ENCODE measurements around the gene SIPA1L3.

The SIPA1L3 gene

DNA sequence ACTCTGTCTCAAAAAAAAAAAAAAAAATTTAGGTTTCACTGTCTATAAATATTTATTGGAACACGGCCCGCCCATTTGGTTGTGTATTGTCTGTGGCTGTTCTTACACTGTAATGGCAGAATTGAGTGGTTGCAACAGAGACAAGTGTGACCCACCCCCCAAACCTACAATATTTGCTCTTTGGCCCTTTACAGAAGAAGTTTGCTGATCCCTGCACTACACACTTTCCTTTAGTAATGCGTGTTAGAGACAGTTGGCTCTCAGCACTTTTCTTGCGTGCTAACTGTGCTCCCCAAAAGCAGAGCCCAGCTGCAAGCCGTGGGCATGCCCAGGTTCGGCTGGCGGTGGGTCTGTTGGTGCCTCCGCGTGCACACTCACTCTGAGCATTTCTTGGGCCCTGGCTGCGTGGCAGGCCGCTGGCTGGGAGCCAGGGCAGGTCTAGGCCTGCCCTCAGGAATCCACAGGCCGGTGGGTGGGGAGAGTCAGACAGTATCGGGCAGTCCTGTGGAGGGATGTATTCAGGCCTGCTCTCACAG lies 72.6 kb downstream of the SIPA1L3 start:
- ATAC-seq, result peak; percentile 74
- TF ChIP-seq ZFP30 (CRISPR knock-in tag; IDR thresholded peaks at IDR 0.05), result no peak
- TF ChIP-seq, protein P1, sequence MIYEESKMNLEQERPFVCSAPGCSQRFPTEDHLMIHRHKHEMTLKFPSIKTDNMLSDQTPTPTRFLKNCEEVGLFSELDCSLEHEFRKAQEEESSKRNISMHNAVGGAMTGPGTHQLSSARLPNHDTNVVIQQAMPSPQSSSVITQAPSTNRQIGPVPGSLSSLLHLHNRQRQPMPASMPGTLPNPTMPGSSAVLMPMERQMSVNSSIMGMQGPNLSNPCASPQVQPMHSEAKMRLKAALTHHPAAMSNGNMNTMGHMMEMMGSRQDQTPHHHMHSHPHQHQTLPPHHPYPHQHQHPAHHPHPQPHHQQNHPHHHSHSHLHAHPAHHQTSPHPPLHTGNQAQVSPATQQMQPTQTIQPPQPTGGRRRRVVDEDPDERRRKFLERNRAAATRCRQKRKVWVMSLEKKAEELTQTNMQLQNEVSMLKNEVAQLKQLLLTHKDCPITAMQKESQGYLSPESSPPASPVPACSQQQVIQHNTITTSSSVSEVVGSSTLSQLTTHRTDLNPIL (CRISPR knock-in tag; IDR thresholded peaks at IDR 0.05; ENCODE audit: low read depth), result no peak
- TF ChIP-seq TCF4 (CRISPR knock-in tag; IDR thresholded peaks at IDR 0.05; ENCODE audit: borderline replicate concordance), result no peak
- TF ChIP-seq, protein P2, sequence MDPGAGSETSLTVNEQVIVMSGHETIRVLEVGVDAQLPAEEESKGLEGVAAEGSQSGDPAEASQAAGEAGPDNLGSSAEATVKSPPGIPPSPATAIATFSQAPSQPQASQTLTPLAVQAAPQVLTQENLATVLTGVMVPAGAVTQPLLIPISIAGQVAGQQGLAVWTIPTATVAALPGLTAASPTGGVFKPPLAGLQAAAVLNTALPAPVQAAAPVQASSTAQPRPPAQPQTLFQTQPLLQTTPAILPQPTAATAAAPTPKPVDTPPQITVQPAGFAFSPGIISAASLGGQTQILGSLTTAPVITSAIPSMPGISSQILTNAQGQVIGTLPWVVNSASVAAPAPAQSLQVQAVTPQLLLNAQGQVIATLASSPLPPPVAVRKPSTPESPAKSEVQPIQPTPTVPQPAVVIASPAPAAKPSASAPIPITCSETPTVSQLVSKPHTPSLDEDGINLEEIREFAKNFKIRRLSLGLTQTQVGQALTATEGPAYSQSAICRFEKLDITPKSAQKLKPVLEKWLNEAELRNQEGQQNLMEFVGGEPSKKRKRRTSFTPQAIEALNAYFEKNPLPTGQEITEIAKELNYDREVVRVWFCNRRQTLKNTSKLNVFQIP (CRISPR knock-in tag; IDR thresholded peaks at IDR 0.05; ENCODE audit: borderline replicate concordance, low read depth), result no peak
- no peak for TF ChIP-seq CSDC2 (CRISPR knock-in tag; IDR thresholded peaks at IDR 0.05)
- TF ChIP-seq, protein P3, sequence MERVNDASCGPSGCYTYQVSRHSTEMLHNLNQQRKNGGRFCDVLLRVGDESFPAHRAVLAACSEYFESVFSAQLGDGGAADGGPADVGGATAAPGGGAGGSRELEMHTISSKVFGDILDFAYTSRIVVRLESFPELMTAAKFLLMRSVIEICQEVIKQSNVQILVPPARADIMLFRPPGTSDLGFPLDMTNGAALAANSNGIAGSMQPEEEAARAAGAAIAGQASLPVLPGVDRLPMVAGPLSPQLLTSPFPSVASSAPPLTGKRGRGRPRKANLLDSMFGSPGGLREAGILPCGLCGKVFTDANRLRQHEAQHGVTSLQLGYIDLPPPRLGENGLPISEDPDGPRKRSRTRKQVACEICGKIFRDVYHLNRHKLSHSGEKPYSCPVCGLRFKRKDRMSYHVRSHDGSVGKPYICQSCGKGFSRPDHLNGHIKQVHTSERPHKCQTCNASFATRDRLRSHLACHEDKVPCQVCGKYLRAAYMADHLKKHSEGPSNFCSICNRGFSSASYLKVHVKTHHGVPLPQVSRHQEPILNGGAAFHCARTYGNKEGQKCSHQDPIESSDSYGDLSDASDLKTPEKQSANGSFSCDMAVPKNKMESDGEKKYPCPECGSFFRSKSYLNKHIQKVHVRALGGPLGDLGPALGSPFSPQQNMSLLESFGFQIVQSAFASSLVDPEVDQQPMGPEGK (CRISPR knock-in tag; IDR thresholded peaks at IDR 0.05; ENCODE audit: borderline replicate concordance), result no peak
- no peak for TF ChIP-seq ARNTL (CRISPR knock-in tag; IDR thresholded peaks at IDR 0.05; ENCODE audit: borderline replicate concordance, low read depth)
- no peak for TF ChIP-seq ZNF70 (CRISPR knock-in tag; IDR thresholded peaks at IDR 0.05)
- TF ChIP-seq BACH2 (CRISPR knock-in tag; IDR thresholded peaks at IDR 0.05; ENCODE audit: borderline replicate concordance), result no peak
- TF ChIP-seq SNAI2 (CRISPR knock-in tag; IDR thresholded peaks at IDR 0.05), result no peak
- no peak for TF ChIP-seq TOX (CRISPR knock-in tag; IDR thresholded peaks at IDR 0.05; ENCODE audit: borderline replicate concordance)
- TF ChIP-seq, protein P4, sequence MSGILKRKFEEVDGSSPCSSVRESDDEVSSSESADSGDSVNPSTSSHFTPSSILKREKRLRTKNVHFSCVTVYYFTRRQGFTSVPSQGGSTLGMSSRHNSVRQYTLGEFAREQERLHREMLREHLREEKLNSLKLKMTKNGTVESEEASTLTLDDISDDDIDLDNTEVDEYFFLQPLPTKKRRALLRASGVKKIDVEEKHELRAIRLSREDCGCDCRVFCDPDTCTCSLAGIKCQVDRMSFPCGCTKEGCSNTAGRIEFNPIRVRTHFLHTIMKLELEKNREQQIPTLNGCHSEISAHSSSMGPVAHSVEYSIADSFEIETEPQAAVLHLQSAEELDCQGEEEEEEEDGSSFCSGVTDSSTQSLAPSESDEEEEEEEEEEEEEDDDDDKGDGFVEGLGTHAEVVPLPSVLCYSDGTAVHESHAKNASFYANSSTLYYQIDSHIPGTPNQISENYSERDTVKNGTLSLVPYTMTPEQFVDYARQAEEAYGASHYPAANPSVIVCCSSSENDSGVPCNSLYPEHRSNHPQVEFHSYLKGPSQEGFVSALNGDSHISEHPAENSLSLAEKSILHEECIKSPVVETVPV (CRISPR knock-in tag; IDR thresholded peaks at IDR 0.05), result no peak
- TF ChIP-seq, protein P5, sequence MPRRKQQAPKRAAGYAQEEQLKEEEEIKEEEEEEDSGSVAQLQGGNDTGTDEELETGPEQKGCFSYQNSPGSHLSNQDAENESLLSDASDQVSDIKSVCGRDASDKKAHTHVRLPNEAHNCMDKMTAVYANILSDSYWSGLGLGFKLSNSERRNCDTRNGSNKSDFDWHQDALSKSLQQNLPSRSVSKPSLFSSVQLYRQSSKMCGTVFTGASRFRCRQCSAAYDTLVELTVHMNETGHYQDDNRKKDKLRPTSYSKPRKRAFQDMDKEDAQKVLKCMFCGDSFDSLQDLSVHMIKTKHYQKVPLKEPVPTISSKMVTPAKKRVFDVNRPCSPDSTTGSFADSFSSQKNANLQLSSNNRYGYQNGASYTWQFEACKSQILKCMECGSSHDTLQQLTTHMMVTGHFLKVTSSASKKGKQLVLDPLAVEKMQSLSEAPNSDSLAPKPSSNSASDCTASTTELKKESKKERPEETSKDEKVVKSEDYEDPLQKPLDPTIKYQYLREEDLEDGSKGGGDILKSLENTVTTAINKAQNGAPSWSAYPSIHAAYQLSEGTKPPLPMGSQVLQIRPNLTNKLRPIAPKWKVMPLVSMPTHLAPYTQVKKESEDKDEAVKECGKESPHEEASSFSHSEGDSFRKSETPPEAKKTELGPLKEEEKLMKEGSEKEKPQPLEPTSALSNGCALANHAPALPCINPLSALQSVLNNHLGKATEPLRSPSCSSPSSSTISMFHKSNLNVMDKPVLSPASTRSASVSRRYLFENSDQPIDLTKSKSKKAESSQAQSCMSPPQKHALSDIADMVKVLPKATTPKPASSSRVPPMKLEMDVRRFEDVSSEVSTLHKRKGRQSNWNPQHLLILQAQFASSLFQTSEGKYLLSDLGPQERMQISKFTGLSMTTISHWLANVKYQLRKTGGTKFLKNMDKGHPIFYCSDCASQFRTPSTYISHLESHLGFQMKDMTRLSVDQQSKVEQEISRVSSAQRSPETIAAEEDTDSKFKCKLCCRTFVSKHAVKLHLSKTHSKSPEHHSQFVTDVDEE (CRISPR knock-in tag; IDR thresholded peaks at IDR 0.05), result no peak
- no peak for TF ChIP-seq ZFP3 (CRISPR knock-in tag; IDR thresholded peaks at IDR 0.05)
- no peak for TF ChIP-seq PPARA (CRISPR knock-in tag; IDR thresholded peaks at IDR 0.05; ENCODE audit: borderline replicate concordance)
- no peak for TF ChIP-seq RARB (CRISPR knock-in tag; IDR thresholded peaks at IDR 0.05)
- no peak for TF ChIP-seq ESRRG (CRISPR knock-in tag; IDR thresholded peaks at IDR 0.05)
- no peak for TF ChIP-seq GLIS3 (CRISPR knock-in tag; IDR thresholded peaks at IDR 0.05)

DNA sequence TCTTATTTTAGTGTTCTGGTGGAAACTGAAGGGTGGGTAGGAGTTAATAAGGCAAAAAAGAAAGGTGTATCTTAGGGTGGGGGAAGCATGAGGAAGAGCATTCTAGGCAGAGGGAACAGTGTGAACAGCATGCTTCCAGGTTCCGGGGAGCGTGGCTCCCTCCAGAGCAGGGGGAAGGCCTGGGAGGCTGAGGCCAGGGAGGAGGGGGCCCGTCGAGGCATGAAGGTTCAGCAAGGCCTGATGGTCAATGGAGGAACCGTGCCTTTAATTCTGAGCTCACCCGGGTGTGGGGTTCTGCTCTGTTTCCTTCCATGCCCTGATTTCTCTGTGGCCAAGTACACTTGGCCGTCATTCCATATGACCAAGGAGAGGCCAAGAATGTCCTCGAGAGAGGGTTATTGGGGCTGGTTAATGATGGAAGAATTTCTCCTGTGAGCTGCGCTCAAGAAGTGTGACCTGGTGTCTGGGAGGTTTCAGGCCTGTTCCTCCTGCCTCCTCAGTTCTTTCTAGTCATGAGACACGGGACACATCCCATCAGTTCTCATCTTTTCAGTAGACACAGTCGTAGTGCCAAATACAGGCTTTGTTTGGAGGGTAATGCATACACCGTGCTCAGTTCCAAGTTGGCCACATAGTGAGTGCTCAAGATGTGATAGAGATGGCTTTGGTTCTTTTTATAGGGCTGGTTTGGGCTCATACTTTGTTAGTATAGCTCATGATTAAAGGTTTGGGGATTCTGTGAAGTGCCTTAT lies 73.6 kb downstream of the SIPA1L3 start:
- ATAC-seq, result no peak
- no peak for TF ChIP-seq TCF4 (CRISPR knock-in tag; IDR thresholded peaks at IDR 0.05; ENCODE audit: borderline replicate concordance)
- TF ChIP-seq TOX (CRISPR knock-in tag; IDR thresholded peaks at IDR 0.05; ENCODE audit: borderline replicate concordance), result no peak
- TF ChIP-seq, protein P1 (CRISPR knock-in tag; IDR thresholded peaks at IDR 0.05; ENCODE audit: low read depth), result no peak
- TF ChIP-seq ESRRG (CRISPR knock-in tag; IDR thresholded peaks at IDR 0.05), result no peak
- TF ChIP-seq CSDC2 (CRISPR knock-in tag; IDR thresholded peaks at IDR 0.05), result no peak
- no peak for TF ChIP-seq ZNF8 (CRISPR knock-in tag; IDR thresholded peaks at IDR 0.05)
- no peak for TF ChIP-seq ZFP3 (CRISPR knock-in tag; IDR thresholded peaks at IDR 0.05)
- TF ChIP-seq ZNF565 (CRISPR knock-in tag; conservative IDR thresholded peaks at IDR 0.05; ENCODE audit: low read depth), result no peak
- no peak for TF ChIP-seq ISL1 (CRISPR knock-in tag; IDR thresholded peaks at IDR 0.05)
